ENCODE data around the gene CD247.

DNA sequence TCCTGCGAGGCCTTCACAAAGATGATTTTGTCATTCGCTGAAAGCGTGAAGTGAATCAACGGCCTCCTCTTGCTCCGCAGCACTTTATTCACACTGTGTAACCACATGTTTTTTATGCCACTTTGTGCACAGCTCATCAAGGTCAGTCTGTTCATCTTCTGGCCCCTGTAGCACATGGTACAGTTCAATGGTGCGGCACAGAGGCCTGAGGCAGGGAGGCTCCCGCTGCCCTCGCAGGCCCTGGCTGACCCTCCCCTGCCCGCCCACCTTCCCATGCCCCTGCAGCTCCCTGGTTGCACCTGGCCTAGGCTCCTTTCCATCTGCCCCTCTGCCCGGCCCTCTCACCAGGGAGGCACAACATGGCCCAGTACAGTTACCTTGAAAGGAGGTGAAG lies 87.5 kb downstream of the CD247 start:
- TF ChIP-seq, protein P1, sequence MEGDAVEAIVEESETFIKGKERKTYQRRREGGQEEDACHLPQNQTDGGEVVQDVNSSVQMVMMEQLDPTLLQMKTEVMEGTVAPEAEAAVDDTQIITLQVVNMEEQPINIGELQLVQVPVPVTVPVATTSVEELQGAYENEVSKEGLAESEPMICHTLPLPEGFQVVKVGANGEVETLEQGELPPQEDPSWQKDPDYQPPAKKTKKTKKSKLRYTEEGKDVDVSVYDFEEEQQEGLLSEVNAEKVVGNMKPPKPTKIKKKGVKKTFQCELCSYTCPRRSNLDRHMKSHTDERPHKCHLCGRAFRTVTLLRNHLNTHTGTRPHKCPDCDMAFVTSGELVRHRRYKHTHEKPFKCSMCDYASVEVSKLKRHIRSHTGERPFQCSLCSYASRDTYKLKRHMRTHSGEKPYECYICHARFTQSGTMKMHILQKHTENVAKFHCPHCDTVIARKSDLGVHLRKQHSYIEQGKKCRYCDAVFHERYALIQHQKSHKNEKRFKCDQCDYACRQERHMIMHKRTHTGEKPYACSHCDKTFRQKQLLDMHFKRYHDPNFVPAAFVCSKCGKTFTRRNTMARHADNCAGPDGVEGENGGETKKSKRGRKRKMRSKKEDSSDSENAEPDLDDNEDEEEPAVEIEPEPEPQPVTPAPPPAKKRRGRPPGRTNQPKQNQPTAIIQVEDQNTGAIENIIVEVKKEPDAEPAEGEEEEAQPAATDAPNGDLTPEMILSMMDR (IDR thresholded peaks at IDR 0.05; ENCODE audit: low read depth, low read length) = no peak
- no peak for TF ChIP-seq POLR2A (IDR thresholded peaks at IDR 0.05; ENCODE audit: extremely low read depth, insufficient read length)

Data from NB4 (cell line).